ENCODE measurements around the gene CCDC77. TPM values are rescaled to one million over a fixed set of nuclear protein-coding genes. Genes with fewer than 3 reads are reported as not detected.

CCDC77 gene
- total and polyA plus RNA-seq, 2 donors (not counting 3 experiments of a cell fraction or from before 2014, with no cell fraction given), result 4.1 to 12.9 TPM

- intact Hi-C loops (cut with micrococcal nuclease) (no loop called here), dilution Hi-C loops (cut with MboI; ENCODE audit: extremely low pct_ligation_motif_present, low sequenced_read_pairs) (no loop called here)
- Histone ChIP-seq H3K4me2 (ENCODE audit: insufficient read depth, low read length) (no peak overlapping the region), H3K79me2 (ENCODE audit: control insufficient read depth, insufficient read depth, low read length) (no peaks in the 10 kb centered on the region), H3K27ac (ENCODE audit: insufficient read depth, low read depth, low read length) (no peak overlapping the region), H3K36me3 (ENCODE audit: control insufficient read depth in 2 of 2, extremely low read depth in 1 of 2, insufficient read depth in 2 of 2, low read length in 2 of 2) (no peaks in the 10 kb centered on the region), H3K4me3 (replicated peaks in 1 of 3; ENCODE audit: insufficient read depth in 1 of 3, low read depth in 1 of 3, low read length in 3 of 3) (no peak overlapping the region), H4K20me1 (replicated peaks; ENCODE audit: control insufficient read depth, extremely low read depth, insufficient read depth, low read length) (no peaks in the 10 kb centered on the region), H2AFZ (ENCODE audit: low read depth, low read length) (no peak overlapping the region), H3K27me3 (ENCODE audit: control insufficient read depth in 2 of 2, insufficient read depth in 2 of 2, low read length in 2 of 2) (peaks cover 36 to 50% of the 10 kb centered on the region in 2 experiments), H3K4me1 (ENCODE audit: control insufficient read depth, extremely low read depth, insufficient read depth, low read length) (no peaks in the 10 kb centered on the region), H3K9me3 (replicated peaks; ENCODE audit: control insufficient read depth, insufficient read depth, low read length) (no peaks in the 10 kb centered on the region), H3K9ac (replicated peaks; ENCODE audit: extremely low read depth, insufficient read depth, low read length) (no peak overlapping the region), H3K9me1 (replicated peaks; ENCODE audit: control insufficient read depth, extremely low read depth, insufficient read depth, low read length) (no peaks in the 10 kb centered on the region)
- BruUV-seq (replicated peaks), result no TSS peak
- CTCF ChIA-PET, result interaction anchor here (0.9 to 1.1 kb wide), 3 partner anchors 10 to 22 kb away, joined by 3 to 4 read pairs (median 3); no protein-coding TSS in a partner anchor
- POLR2A ChIA-PET, result no interaction called here
- TF ChIP-seq CTCF (IDR thresholded peaks at IDR 0.05; ENCODE audit: extremely low read depth in 1 of 2, insufficient read depth in 1 of 2, low read depth in 1 of 2, low read length in 2 of 2), result no peak
- no peak for TF ChIP-seq FOS (IDR thresholded peaks at IDR 0.05; ENCODE audit: borderline replicate concordance, insufficient read depth, low read length)
- TF ChIP-seq POLR2A (IDR thresholded peaks at IDR 0.05; ENCODE audit: low read depth, low read length), result no peak
- TF ChIP-seq EZH2 (IDR thresholded peaks at IDR 0.05; ENCODE audit: borderline replicate concordance, low read depth, low read length, severe bottlenecking), result no peak
- DNase-seq (ENCODE audit: low read depth, low spot score), result no peak
- FAIRE-seq, result no peak
These were observed 63.2 kb downstream of the CCDC77 start for GRCh38 chr12:464484-465267.

- H3K79me2 ChIP-seq (ENCODE audit: control insufficient read depth, insufficient read depth, low read length), result no peaks in the 10 kb centered on the region
These were observed 64.6 kb downstream of the CCDC77 start for GRCh38 chr12:466039-466438.

More at GRCh38 chr12:466039-466438, 64.6 kb downstream of the CCDC77 start:
- TF ChIP-seq GATA2 (IDR thresholded peaks at IDR 0.05; ENCODE audit: insufficient read depth, insufficient read length, low read depth, low read length) (no peak), CTCF (IDR thresholded peaks at IDR 0.05; ENCODE audit: extremely low read depth in 1 of 2, insufficient read depth in 1 of 2, low read depth in 1 of 2, low read length in 2 of 2) (no peak), MYC (IDR thresholded peaks at IDR 0.05; ENCODE audit: low read depth, low read length) (no peak), MAX (IDR thresholded peaks at IDR 0.05; ENCODE audit: insufficient read depth, insufficient read length) (no peak), FOS (IDR thresholded peaks at IDR 0.05; ENCODE audit: borderline replicate concordance, insufficient read depth, low read length) (no peak), POLR2AphosphoS5 (IDR thresholded peaks at IDR 0.05; ENCODE audit: insufficient read depth, low read depth, low read length) (no peak), POLR2A (IDR thresholded peaks at IDR 0.05; ENCODE audit: low read depth, low read length) (no peak), JUN (IDR thresholded peaks at IDR 0.05; ENCODE audit: borderline replicate concordance, insufficient read depth, insufficient read length, low read depth) (no peak), EZH2 (IDR thresholded peaks at IDR 0.05; ENCODE audit: borderline replicate concordance, low read depth, low read length, severe bottlenecking) (no peak)
- Histone ChIP-seq H3K9me3 (replicated peaks; ENCODE audit: control insufficient read depth, insufficient read depth, low read length) (no peaks in the 10 kb centered on the region), H3K4me2 (ENCODE audit: insufficient read depth, low read length) (no peak overlapping the region), H3K4me3 (replicated peaks in 1 of 3; ENCODE audit: insufficient read depth in 1 of 3, low read depth in 1 of 3, low read length in 3 of 3) (no peak overlapping the region), H2AFZ (ENCODE audit: low read depth, low read length) (no peak overlapping the region), H3K36me3 (ENCODE audit: control insufficient read depth in 2 of 2, extremely low read depth in 1 of 2, insufficient read depth in 2 of 2, low read length in 2 of 2) (no peaks in the 10 kb centered on the region), H3K9me1 (replicated peaks; ENCODE audit: control insufficient read depth, extremely low read depth, insufficient read depth, low read length) (no peaks in the 10 kb centered on the region), H3K27me3 (ENCODE audit: control insufficient read depth in 2 of 2, insufficient read depth in 2 of 2, low read length in 2 of 2) (peaks cover 36 to 42% of the 10 kb centered on the region in 2 experiments), H4K20me1 (replicated peaks; ENCODE audit: control insufficient read depth, extremely low read depth, insufficient read depth, low read length) (no peaks in the 10 kb centered on the region), H3K27ac (ENCODE audit: insufficient read depth, low read depth, low read length) (no peak overlapping the region), H3K4me1 (ENCODE audit: control insufficient read depth, extremely low read depth, insufficient read depth, low read length) (no peaks in the 10 kb centered on the region), H3K9ac (replicated peaks; ENCODE audit: extremely low read depth, insufficient read depth, low read length) (no peak overlapping the region)
- CTCF ChIA-PET, result no interaction called here
- FAIRE-seq (no peak), DNase-seq (ENCODE audit: low read depth, low spot score) (no peak)
- BruUV-seq (replicated peaks), result no TSS peak
- intact Hi-C loops (cut with micrococcal nuclease), result no loop called here
- POLR2A ChIA-PET, result no interaction called here
- dilution Hi-C loops (cut with MboI; ENCODE audit: extremely low pct_ligation_motif_present, low sequenced_read_pairs), result no loop called here
